ENCODE measurements around the gene IL1RL2. TPM values are rescaled to one million over a fixed set of nuclear protein-coding genes. Genes with fewer than 3 reads are reported as not detected.

Gene IL1RL2
- total RNA-seq, 4 donors from 2014 or later: 0.40 to 0.87 (median 0.47) TPM; not detected in 1

DNA sequence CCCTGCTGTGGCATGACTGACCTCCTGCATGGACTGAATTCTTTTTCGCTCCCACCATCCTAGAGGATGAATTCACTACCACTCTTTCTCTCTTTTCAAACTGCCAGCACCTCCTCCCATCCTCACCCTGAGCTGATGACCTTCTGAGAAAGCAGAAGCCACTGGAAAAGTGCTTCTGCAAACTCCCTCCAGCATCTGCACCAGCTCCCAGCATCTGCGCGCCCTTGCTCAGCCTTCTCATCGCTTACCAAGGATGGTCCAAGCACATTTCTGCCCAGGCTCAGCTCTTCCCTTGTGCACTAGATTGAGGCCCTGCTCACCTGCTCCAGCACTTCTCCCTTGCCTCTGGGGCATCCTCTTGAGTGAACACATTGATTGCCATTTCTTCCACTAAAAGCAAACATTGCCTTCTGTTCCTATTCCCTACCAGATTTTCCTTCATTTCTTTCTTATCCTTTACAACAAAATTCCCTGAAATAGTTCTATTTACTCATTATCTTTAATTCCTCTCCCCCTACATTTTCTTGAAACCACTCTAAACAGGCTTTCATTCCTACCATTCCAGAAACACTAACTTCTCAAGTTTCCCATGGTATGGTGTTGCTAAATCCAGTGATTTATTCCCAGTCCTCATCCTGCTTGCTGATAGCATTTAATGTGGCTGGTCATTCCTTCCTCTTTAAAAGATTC lies 81.8 kb downstream of the IL1RL2 start:
- TF ChIP-seq CTCF (IDR thresholded peaks at IDR 0.05): no peak
- no peak for TF ChIP-seq EP300 (IDR thresholded peaks at IDR 0.05)
- Histone ChIP-seq H3K4me1 (no peaks in the 10 kb centered on the region), H3K4me3 (no peak overlapping the region), H3K27ac (no peak overlapping the region), H3K27me3 (peaks cover 8% of the 10 kb centered on the region), H3K36me3 (no peaks in the 10 kb centered on the region), H3K9me3 (no peaks in the 10 kb centered on the region)
- WGBS, 2 donors (ENCODE audit: low coverage in 1 of 2): 85 to 97% methylated on average over 4 of the region's 4 CpGs
- ATAC-seq: no peak

GRCh38 chr2:102269200-102269524 lies 82.3 kb downstream of the IL1RL2 start:
- Histone ChIP-seq H3K27ac (no peak overlapping the region), H3K4me3 (no peak overlapping the region), H3K27me3 (peaks cover 8% of the 10 kb centered on the region), H3K36me3 (no peaks in the 10 kb centered on the region), H3K9me3 (no peaks in the 10 kb centered on the region), H3K4me1 (no peaks in the 10 kb centered on the region)
- WGBS, 2 donors (ENCODE audit: low coverage in 1 of 2): 77% methylated on average over 4 of the region's 4 CpGs; no CpG with 5 or more reads in 1 of the 2 donors
- TF ChIP-seq CTCF (IDR thresholded peaks at IDR 0.05) (no peak), POLR2AphosphoS5 (IDR thresholded peaks at IDR 0.05) (no peak), POLR2A (IDR thresholded peaks at IDR 0.05) (no peak), EP300 (IDR thresholded peaks at IDR 0.05) (no peak)
- ATAC-seq: no peak

DNA sequence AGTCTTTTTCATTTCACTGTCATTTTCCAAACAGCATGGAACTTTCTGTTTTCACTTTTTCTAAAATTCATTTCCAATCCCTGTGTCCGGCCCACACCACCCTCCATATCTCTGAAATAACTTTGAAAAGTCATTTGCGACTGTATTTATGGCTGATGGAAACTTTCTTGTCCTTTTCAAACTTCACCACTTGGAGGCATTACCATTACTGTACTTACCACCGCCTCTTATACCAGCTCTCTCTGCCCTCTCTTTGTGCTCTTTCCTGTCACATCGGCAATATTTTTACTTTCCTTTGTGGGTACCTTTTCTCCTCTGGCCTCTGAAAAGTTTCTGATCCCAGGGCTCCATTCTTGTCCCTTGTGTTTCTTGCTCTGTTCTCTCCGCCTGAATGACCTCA lies 85.0 kb downstream of the IL1RL2 start:
- no peak for TF ChIP-seq POLR2AphosphoS5 (IDR thresholded peaks at IDR 0.05)
- no peak for TF ChIP-seq EP300 (IDR thresholded peaks at IDR 0.05)
- TF ChIP-seq POLR2A (IDR thresholded peaks at IDR 0.05): no peak
- no peak for TF ChIP-seq CTCF (IDR thresholded peaks at IDR 0.05)
- ATAC-seq: no peak
- Histone ChIP-seq H3K36me3 (no peaks in the 10 kb centered on the region), H3K4me3 (no peak overlapping the region), H3K4me1 (no peaks in the 10 kb centered on the region), H3K27me3 (peaks cover 18% of the 10 kb centered on the region), H3K27ac (no peak overlapping the region), H3K9me3 (no peaks in the 10 kb centered on the region)
- 64 to 74% methylated on average over 5 of the region's 5 CpGs for WGBS, 2 donors (ENCODE audit: low coverage in 1 of 2)

- TF ChIP-seq EP300 (IDR thresholded peaks at IDR 0.05) (no peak), POLR2AphosphoS5 (IDR thresholded peaks at IDR 0.05) (peak; percentile 27)
- no peak overlapping the region for H3K27ac ChIP-seq
- no peaks in the 10 kb centered on the region for H3K4me1 ChIP-seq
- no peak overlapping the region for H3K4me3 ChIP-seq
- WGBS, 2 donors (ENCODE audit: low coverage in 1 of 2): 40 to 49% methylated on average over 6 of the region's 6 CpGs
- peaks cover 32% of the 10 kb centered on the region for H3K27me3 ChIP-seq
- H3K36me3 ChIP-seq: no peaks in the 10 kb centered on the region
- no peaks in the 10 kb centered on the region for H3K9me3 ChIP-seq
- peak; percentile 72 for ATAC-seq
Measured at GRCh38 chr2:102273619-102274211, 86.9 kb downstream of the IL1RL2 start.

DNA sequence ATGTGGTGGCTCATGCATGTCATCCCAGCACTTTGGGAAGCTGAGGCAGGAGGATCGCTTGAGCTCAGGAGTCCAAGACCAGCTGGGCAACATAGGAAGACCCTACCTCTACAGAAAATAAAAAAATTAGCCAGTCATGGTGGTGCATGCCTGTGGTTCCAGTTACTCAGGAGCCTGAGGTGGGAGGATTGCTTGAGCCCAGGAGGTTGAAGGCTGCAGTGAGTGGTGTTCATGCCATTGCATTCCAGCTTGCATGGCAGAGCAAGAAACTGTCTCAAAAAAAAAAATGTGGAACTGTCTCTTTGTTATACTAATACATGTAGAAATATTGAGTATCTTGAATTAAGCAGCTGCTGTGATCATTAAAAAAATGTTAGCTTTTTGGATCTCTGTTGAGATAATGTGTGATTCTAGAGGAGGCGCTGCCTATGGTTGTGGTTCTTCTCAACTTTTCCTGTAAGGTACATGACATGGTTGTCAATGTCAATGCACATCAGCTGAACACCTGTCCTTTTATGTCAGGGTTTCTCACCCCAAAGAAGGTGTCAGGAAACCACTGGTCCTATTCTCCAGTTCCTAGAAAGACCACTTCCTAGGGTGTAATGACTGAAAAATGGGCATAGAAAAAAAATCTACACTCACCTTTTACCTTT lies 89.9 kb downstream of the IL1RL2 start:
- Histone ChIP-seq H3K4me1 (no peaks in the 10 kb centered on the region), H3K27ac (no peak overlapping the region), H3K36me3 (no peaks in the 10 kb centered on the region), H3K9me3 (no peaks in the 10 kb centered on the region), H3K27me3 (peaks cover 36% of the 10 kb centered on the region), H3K4me3 (no peak overlapping the region)
- TF ChIP-seq CTCF (IDR thresholded peaks at IDR 0.05): no peak
- TF ChIP-seq POLR2A (IDR thresholded peaks at IDR 0.05): no peak
- TF ChIP-seq POLR2AphosphoS5 (IDR thresholded peaks at IDR 0.05): no peak
- no peak for TF ChIP-seq EP300 (IDR thresholded peaks at IDR 0.05)
- 94% methylated on average over 2 of the region's 2 CpGs; no CpG with 5 or more reads in 1 of the 2 donors for WGBS, 2 donors (ENCODE audit: low coverage in 1 of 2)
- no peak for ATAC-seq

All from gastroesophageal sphincter (tissue), 4 donors.